ENCODE results near the gene CUX1.
A peak's percentile ranks its signal among the peaks of the same experiment; 100 is the strongest.

Gene CUX1

DNA sequence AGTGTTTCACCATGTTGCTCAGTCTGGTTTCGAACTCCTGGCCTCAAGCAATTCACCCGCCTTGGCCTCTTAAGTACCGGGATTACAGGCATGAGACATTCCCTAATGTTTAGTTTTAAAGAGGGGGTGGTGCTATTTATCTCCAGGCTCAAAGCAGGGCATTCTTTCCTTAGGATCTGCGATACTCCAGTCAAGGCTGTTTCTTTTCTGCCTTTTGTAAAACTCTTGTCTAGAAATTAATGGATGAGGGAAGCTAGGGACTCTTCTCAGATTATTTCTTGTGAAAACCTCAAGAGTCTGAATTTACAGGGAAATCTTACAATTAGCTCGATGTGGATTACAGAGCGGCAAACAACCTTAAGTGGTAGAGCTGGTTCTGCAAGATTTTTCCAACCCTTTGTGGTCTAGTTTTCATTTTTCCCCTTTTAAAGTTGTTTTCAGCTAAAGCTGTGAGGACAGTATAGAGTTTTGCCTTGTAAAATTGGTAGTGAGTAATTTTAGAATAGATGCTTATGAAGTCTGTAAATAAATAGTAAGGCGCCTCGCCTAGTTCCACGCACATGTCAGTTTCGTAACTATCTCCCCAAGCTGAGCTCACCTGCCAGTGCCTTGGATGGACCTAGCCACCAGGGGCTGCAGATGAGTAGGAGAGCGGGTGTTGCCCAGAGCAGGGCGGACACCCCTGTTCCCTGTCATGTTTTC lies 53.1 kb downstream of the CUX1 start:
- no peak overlapping the region for H3K9ac ChIP-seq (ENCODE audit: insufficient read length, low read depth)
- TF ChIP-seq YY1 (IDR thresholded peaks at IDR 0.05; ENCODE audit: insufficient read depth, insufficient read length), result no peak
- no peak for TF ChIP-seq ZNF274 (IDR thresholded peaks at IDR 0.05; ENCODE audit: low read depth, low read length)
- no peak for TF ChIP-seq SUZ12 (IDR thresholded peaks at IDR 0.05; ENCODE audit: extremely low read depth, insufficient read depth, insufficient read length)

DNA sequence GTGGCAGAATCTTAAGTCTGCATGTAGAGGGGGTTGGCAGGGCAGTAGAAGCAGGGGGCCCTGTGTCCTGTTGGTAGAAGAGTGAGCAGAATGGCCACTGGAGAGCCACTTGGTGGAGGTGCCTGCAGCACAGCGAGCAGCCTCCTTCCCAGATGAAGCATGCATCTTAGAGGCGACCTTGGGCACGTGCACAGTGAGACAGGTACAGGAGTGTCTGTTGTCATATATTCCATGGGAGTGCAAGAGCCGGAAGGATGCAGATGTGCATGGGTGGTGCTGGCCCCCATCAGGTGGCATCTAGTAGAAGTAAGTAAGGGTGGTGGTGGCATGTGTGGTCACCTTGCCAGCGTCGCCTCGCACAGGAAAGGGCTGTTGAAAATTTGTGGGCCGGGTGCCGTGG lies 53.9 kb downstream of the CUX1 start:
- Histone ChIP-seq H3K9ac (ENCODE audit: insufficient read length, low read depth) (no peak overlapping the region), H3K4me1 (ENCODE audit: insufficient read depth, insufficient read length) (peaks cover 13% of the 10 kb centered on the region), H3K36me3 (ENCODE audit: insufficient read depth, insufficient read length, low read length) (peaks cover 7% of the 10 kb centered on the region), H3K27me3 (ENCODE audit: insufficient read depth, insufficient read length) (no peaks in the 10 kb centered on the region), H3K4me3 (ENCODE audit: insufficient read length, low read depth) (no peak overlapping the region), H3K9me3 (ENCODE audit: insufficient read depth, low read length) (no peaks in the 10 kb centered on the region)
- DNase-seq (ENCODE audit: low read depth, low spot score), result no peak
- TF ChIP-seq ZNF274 (IDR thresholded peaks at IDR 0.05; ENCODE audit: low read depth, low read length) (no peak), SUZ12 (IDR thresholded peaks at IDR 0.05; ENCODE audit: extremely low read depth, insufficient read depth, insufficient read length) (no peak), YY1 (IDR thresholded peaks at IDR 0.05; ENCODE audit: insufficient read depth, insufficient read length) (no peak)

More for the DNA sequence above, 53.1 kb downstream of the CUX1 start:
- H3K27me3 ChIP-seq (ENCODE audit: insufficient read depth, insufficient read length), result no peaks in the 10 kb centered on the region
- H3K36me3 ChIP-seq (ENCODE audit: insufficient read depth, insufficient read length, low read length), result peaks cover 10% of the 10 kb centered on the region
- H3K9me3 ChIP-seq (ENCODE audit: insufficient read depth, low read length), result no peaks in the 10 kb centered on the region
- peaks cover 12% of the 10 kb centered on the region for H3K4me1 ChIP-seq (ENCODE audit: insufficient read depth, insufficient read length)
- DNase-seq (ENCODE audit: low read depth, low spot score), result no peak
- H3K4me3 ChIP-seq (ENCODE audit: insufficient read length, low read depth), result no peak overlapping the region

DNA sequence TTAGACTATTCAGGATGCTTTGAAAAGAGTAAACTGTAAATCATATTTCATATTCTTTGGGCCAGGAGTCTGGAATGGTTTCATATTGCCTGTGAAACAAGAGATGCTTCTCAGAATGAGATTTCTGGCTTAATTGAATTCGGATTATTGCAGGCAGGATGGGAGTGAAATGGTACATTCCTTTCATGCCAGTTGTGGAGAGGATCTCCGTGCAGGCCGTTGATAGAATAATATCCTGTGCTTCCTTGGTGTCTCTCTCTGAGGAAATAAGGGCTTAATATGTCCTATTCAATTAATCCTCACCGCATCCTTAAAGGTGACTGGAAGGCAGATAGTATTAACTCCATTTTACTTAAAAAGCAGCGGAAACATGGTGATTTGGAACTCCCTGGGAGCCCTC lies 56.6 kb downstream of the CUX1 start:
- TF ChIP-seq ZNF274 (IDR thresholded peaks at IDR 0.05; ENCODE audit: low read depth, low read length) (no peak), YY1 (IDR thresholded peaks at IDR 0.05; ENCODE audit: insufficient read depth, insufficient read length) (no peak), SUZ12 (IDR thresholded peaks at IDR 0.05; ENCODE audit: extremely low read depth, insufficient read depth, insufficient read length) (no peak)
- Histone ChIP-seq H3K4me1 (ENCODE audit: insufficient read depth, insufficient read length) (peaks cover 8% of the 10 kb centered on the region), H3K36me3 (ENCODE audit: insufficient read depth, insufficient read length, low read length) (peaks cover 4% of the 10 kb centered on the region), H3K9ac (ENCODE audit: insufficient read length, low read depth) (no peak overlapping the region), H3K9me3 (ENCODE audit: insufficient read depth, low read length) (no peaks in the 10 kb centered on the region), H3K4me3 (ENCODE audit: insufficient read length, low read depth) (no peak overlapping the region), H3K27me3 (ENCODE audit: insufficient read depth, insufficient read length) (no peaks in the 10 kb centered on the region)
- no peak for DNase-seq (ENCODE audit: low read depth, low spot score)

DNA sequence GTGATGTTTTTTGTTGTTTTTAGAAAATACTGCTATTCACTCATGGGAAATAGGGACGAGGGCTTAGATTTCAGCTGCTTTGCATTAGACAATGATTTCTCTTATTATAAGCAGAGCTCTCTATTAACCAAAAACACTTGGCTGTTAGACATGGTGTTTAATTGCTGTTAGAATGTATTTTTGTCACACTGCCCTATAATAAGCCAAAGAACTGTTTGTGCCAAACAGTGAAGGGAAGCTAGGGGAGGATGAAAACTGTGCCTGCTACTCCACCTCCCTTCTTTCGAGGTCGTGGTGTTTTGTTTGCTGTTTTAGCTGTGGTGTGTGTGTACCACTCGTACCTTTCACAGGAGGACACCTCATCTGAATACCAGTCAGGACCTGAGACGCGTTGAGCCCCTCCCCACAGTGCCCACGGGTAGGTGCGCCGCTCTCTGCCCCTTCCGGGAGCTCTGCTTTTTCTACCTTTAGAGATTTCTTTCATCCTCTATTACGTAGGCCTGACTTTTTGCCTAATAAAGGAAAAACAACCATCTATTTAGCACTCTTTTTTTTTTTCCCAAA lies 57.9 kb downstream of the CUX1 start:
- DNase-seq (ENCODE audit: low read depth, low spot score), result no peak
- no peak for TF ChIP-seq YY1 (IDR thresholded peaks at IDR 0.05; ENCODE audit: insufficient read depth, insufficient read length)
- no peak for TF ChIP-seq SUZ12 (IDR thresholded peaks at IDR 0.05; ENCODE audit: extremely low read depth, insufficient read depth, insufficient read length)
- no peak for TF ChIP-seq ZNF274 (IDR thresholded peaks at IDR 0.05; ENCODE audit: low read depth, low read length)
- no peak overlapping the region for H3K9ac ChIP-seq (ENCODE audit: insufficient read length, low read depth)
- H3K4me1 ChIP-seq (ENCODE audit: insufficient read depth, insufficient read length), result peaks cover 2% of the 10 kb centered on the region
- no peaks in the 10 kb centered on the region for H3K9me3 ChIP-seq (ENCODE audit: insufficient read depth, low read length)
- peaks cover 4% of the 10 kb centered on the region for H3K36me3 ChIP-seq (ENCODE audit: insufficient read depth, insufficient read length, low read length)
- no peaks in the 10 kb centered on the region for H3K27me3 ChIP-seq (ENCODE audit: insufficient read depth, insufficient read length)
- H3K4me3 ChIP-seq (ENCODE audit: insufficient read length, low read depth), result no peak overlapping the region

GRCh38 chr7:101877882-101878591 lies 60.6 kb downstream of the CUX1 start:
- TF ChIP-seq SUZ12 (IDR thresholded peaks at IDR 0.05; ENCODE audit: extremely low read depth, insufficient read depth, insufficient read length), result no peak
- no peak for TF ChIP-seq YY1 (IDR thresholded peaks at IDR 0.05; ENCODE audit: insufficient read depth, insufficient read length)
- no peak for TF ChIP-seq ZNF274 (IDR thresholded peaks at IDR 0.05; ENCODE audit: low read depth, low read length)
- H3K9me3 ChIP-seq (ENCODE audit: insufficient read depth, low read length), result no peaks in the 10 kb centered on the region
- peaks cover 6% of the 10 kb centered on the region for H3K4me1 ChIP-seq (ENCODE audit: insufficient read depth, insufficient read length)
- H3K36me3 ChIP-seq (ENCODE audit: insufficient read depth, insufficient read length, low read length), result peaks cover 4% of the 10 kb centered on the region
- H3K9ac ChIP-seq (ENCODE audit: insufficient read length, low read depth), result peak overlapping the region; percentile 42
- DNase-seq (ENCODE audit: low read depth, low spot score), result no peak
- no peaks in the 10 kb centered on the region for H3K27me3 ChIP-seq (ENCODE audit: insufficient read depth, insufficient read length)
- no peak overlapping the region for H3K4me3 ChIP-seq (ENCODE audit: insufficient read length, low read depth)

DNA sequence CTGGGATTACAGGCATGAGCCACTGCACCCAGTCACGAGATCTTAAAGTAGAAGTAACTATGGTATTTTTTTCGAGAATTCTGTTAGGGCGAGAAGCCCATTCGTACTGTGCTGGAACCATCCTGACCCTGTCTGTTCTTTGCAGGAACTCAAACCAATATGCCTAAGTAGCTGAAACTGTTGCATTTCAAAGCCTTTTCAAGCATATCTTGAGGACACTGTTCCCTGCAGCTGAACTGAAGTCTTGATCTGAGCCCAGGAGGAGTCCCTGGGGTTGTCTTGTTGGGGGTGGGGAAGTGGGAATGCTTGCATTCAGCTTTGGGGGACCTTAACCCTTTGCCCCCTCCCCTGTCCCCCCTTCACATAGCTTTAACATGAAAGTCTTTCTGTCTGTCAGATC lies 61.5 kb downstream of the CUX1 start:
- peaks cover 6% of the 10 kb centered on the region for H3K4me1 ChIP-seq (ENCODE audit: insufficient read depth, insufficient read length)
- H3K27me3 ChIP-seq (ENCODE audit: insufficient read depth, insufficient read length), result no peaks in the 10 kb centered on the region
- TF ChIP-seq YY1 (IDR thresholded peaks at IDR 0.05; ENCODE audit: insufficient read depth, insufficient read length) (no peak), ZNF274 (IDR thresholded peaks at IDR 0.05; ENCODE audit: low read depth, low read length) (no peak), SUZ12 (IDR thresholded peaks at IDR 0.05; ENCODE audit: extremely low read depth, insufficient read depth, insufficient read length) (no peak)
- H3K4me3 ChIP-seq (ENCODE audit: insufficient read length, low read depth), result no peak overlapping the region
- H3K9ac ChIP-seq (ENCODE audit: insufficient read length, low read depth), result no peak overlapping the region
- DNase-seq (ENCODE audit: low read depth, low spot score), result no peak
- no peaks in the 10 kb centered on the region for H3K9me3 ChIP-seq (ENCODE audit: insufficient read depth, low read length)
- peaks cover 4% of the 10 kb centered on the region for H3K36me3 ChIP-seq (ENCODE audit: insufficient read depth, insufficient read length, low read length)

GRCh38 chr7:101879565-101879964 lies 62.1 kb downstream of the CUX1 start:
- no peak overlapping the region for H3K9ac ChIP-seq (ENCODE audit: insufficient read length, low read depth)
- peaks cover 6% of the 10 kb centered on the region for H3K4me1 ChIP-seq (ENCODE audit: insufficient read depth, insufficient read length)
- H3K4me3 ChIP-seq (ENCODE audit: insufficient read length, low read depth), result no peak overlapping the region
- no peaks in the 10 kb centered on the region for H3K9me3 ChIP-seq (ENCODE audit: insufficient read depth, low read length)
- H3K27me3 ChIP-seq (ENCODE audit: insufficient read depth, insufficient read length), result no peaks in the 10 kb centered on the region
- no peak for TF ChIP-seq YY1 (IDR thresholded peaks at IDR 0.05; ENCODE audit: insufficient read depth, insufficient read length)
- TF ChIP-seq ZNF274 (IDR thresholded peaks at IDR 0.05; ENCODE audit: low read depth, low read length), result no peak
- TF ChIP-seq SUZ12 (IDR thresholded peaks at IDR 0.05; ENCODE audit: extremely low read depth, insufficient read depth, insufficient read length), result no peak
- DNase-seq (ENCODE audit: low read depth, low spot score), result no peak
- peaks cover 4% of the 10 kb centered on the region for H3K36me3 ChIP-seq (ENCODE audit: insufficient read depth, insufficient read length, low read length)

Measured in NT2/D1 (cell line).